GM21515 (cell line): ENCODE data around the gene CLDN14.
"Not testable (repeated sequence)": the region's sequence is repeated elsewhere in the genome, so short reads cannot be mapped to it uniquely, and the experiment has no call there.

Experiments used
- ATAC-seq: cut with Tn5 transposase; IDR thresholded peaks from one replicate; pipeline ENCODE4 v1.9.1; 2021; ENCODE audit not compliant: unreplicated experiment

CLDN14 gene

DNA sequence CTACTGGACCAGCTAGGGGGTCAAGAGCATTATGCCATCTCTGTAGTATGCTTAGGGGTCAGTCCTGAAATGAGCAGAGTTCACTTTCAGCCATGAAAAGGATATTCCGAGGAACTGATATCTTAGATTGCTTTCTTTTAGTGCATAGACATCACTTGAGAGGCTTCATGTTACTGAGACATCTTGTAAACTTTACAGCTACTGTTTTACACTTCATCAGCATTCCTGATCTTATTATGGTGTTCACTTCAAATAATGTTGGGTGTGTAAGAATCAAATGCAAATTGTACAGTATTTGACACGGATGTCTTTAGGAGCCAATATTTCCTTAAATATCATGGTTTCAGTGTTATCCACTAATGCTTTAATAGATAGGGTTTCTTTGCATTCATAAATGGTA is 22.4 kb upstream of the CLDN14 start:
- no peak for ATAC-seq

- ATAC-seq = no peak
These were observed 21.6 kb upstream of the CLDN14 start for GRCh38 chr21:36501589-36501892.

- ATAC-seq = no peak
These were observed 19.9 kb upstream of the CLDN14 start for GRCh38 chr21:36499578-36500471.

GRCh38 chr21:36494557-36494956 is 14.6 kb upstream of the CLDN14 start:
- ATAC-seq = no peak

- ATAC-seq = no peak
These were observed 11.4 kb upstream of the CLDN14 start for GRCh38 chr21:36491209-36491910.

DNA sequence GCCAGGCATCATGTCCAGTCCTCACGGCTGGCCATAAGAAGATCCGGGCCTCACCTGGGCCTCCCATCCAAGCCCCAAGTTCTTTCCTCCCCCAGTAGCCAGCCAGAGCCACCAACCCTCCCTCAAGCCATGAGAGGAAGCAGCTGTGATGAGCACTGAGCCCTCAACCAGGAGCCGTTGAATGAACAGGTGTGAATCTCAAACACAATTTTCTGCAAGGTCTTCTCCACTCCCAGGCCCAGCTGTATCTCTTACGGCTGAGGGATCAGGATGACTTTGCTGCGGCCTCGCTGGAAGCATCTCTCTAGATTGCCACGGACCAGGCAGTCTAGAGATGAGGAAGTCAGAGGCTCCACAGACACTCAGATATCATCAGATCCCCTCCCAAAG is 9.8 kb upstream of the CLDN14 start:
- no peak for ATAC-seq

- no peak for ATAC-seq
These were observed 9.3 kb upstream of the CLDN14 start for GRCh38 chr21:36489103-36489775.

DNA sequence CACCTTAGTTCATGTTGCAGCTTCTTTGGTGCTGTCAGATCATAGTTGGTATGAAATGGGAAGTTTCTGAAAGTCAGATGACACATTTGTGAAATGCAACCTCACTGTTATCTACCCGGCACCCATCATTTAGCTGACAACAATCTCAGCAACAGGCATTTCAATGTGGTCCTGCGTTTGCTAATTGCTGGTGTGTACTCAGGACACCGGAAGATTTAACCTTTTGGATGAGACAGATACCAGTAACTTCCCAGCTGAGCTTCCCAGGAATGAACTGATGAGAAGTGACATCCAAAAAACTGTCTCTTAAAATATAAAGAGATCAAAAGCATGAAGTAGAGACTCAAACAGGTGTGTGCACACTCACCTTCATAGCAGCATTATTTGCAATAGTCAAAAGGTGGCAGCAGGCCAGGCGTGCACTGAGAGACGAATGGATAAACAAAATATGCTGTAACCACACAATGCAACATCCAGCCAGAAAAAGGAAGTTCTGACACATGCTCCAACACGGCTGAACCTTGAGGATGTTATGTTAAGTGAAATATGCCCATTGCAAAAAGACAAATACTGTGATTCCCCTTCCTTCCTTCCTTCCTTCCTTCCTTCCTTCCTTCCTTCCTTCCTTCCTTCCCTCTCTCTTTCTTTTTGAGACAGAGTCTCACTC is 7.9 kb upstream of the CLDN14 start:
- ATAC-seq = no peak

DNA sequence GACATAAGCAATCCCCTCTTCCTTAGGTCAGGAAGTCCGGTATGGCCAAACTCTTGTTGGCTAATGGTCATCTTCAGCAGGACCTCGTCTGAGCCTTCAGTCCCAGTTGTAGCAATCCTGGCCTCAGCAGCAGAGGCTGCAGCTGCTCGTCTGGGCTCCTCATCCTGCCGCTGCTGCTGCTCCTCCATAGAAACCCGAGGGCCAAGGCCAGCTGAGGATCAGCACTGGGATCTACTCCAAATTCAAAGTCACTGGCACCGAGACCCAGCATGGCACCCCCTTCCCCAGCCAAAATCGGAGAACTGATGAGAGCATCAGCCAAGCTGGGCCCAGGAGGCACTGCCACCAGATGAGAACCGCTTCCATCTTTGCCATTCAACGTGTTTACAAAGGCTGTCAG is 6.3 kb upstream of the CLDN14 start:
- ATAC-seq = no peak

- ATAC-seq = no peak
These were observed 5.6 kb upstream of the CLDN14 start for GRCh38 chr21:36485476-36485875.

- ATAC-seq = no peak
These were observed 3.2 kb upstream of the CLDN14 start for GRCh38 chr21:36483095-36483494.

DNA sequence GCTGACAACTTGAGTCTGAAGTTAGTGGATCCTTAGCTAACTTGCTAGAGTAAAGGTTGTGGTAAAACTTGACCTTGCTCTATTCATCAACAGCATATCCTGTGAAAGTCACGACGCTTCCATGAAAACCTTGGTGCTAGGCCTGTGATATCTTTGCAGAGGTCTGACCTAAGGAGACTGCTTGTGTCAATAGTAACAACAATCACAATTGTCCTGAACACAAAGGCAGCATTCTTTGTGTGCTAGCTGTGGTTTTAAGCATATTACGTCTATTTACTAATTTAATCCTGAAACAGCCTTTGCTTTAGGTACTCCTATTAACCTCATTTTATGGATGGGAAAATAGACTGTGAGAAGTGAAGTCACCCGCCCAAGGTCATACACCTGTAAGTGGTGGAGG is 2.8 kb upstream of the CLDN14 start:
- ATAC-seq = no peak

DNA sequence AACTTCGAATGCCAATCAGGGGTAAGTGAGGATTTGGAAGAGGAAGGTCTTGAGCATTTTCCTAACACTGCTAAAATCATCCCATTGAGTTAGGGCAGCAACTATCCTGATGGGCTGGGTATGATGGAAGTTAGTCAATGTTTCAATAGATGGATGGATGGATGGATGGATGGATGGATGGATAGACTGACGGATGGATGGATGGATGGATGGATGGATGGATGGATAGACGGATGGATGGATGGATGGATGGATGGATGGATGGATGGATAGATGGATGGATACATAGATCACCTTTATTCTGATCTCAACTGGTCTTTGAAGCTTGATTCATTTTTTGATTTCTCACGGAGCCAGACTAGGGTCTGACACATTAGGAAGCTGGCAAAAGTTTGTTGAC is 2.3 kb upstream of the CLDN14 start:
- ATAC-seq = no peak

DNA sequence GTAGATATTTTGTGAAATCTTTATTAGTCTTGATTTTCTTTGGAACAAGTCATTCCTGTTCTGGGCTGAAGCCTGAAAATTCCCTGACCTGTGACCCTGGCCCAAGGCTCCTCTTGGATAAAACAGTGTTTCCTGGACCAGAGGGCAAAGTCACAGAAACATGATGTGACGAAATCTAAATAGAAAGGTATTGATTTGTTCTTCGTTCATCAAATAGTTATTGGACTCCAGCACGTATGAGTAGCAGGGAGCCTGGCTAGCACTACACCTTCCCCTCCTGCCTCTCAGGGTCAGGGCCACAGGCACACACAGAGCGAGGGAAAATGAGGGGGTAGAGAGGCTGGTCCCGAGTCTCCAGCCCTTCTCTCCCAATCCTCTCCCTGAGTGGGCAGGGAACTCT is 1.7 kb upstream of the CLDN14 start:
- no peak for ATAC-seq

GRCh38 chr21:36480618-36481017 is 696 bp upstream of the CLDN14 start:
- no peak for ATAC-seq

GRCh38 chr21:36478941-36479340 is 981 bp downstream of the CLDN14 start:
- no peak for ATAC-seq

GRCh38 chr21:36478207-36478701 is 1.7 kb downstream of the CLDN14 start:
- no peak for ATAC-seq

GRCh38 chr21:36477559-36477958 is 2.4 kb downstream of the CLDN14 start:
- ATAC-seq = no peak

GRCh38 chr21:36477001-36477400 is 2.9 kb downstream of the CLDN14 start:
- ATAC-seq = no peak

DNA sequence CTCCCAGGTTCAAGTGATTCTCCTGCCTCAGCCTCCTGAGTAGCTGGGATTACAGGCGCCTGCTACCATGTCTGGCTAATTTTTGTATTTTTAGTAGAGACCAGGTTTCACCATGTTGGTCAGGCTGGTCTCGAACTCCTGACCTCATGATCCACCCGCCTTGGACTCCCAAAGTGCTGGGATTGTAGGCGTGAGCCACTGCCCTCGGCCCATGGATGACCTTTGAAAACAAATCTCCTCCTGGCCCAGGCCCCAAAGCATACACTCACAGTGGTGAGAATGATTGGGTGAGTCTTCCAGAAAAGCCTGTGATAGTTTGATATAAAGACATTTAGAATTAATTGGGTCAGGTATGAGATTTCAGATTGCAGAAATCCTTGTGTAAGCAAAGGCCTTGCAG is 3.4 kb downstream of the CLDN14 start:
- not testable (repeated sequence) for ATAC-seq

DNA sequence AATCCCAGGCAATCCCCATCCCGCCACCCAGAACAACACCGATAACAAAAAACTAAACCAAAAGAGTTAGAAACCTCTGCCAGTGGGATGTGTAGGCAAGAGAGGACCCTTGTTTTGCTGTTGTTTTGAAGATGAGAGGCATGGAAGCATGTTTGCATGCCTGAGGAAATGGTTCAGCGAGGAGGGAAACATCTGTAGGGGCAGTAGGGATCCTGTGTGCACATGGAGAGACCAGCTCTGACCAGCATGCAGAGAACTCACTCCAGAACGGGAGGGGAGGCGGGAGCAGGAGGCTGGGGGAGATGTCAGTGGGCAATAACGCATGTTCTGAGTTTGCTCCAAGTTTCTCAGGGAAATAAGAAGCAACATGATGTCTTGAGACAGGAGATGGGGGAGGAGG is 5.3 kb downstream of the CLDN14 start:
- no peak for ATAC-seq
